ENCODE results near the gene TMSB10.

The TMSB10 gene

DNA sequence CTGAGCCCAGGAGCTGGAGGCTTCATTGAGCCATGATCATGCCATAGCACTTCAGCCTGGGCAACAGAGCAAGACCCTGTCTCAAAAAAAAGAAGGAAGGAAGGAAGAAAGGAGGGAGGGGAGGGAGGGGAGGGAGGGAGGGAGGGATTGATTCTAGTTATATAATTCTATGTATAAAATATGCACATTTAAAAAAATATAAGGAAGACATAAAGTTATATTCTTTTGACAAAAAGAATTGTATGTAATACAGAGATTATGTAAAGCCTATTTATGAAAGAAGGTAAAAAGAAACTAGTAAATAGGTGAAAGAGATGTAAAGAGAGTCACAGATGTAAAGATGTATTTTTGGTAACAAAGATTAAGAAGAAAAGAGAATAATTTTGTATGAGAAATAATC lies 17.6 kb downstream of the TMSB10 start:
- no peaks in the 10 kb centered on the region for H3K9me3 Mint-ChIP-seq
- peak overlapping the region; percentile 39 for H3K27ac Mint-ChIP-seq
- peaks cover 9% of the 10 kb centered on the region for H3K27me3 Mint-ChIP-seq
- intact Hi-C loops (cut with micrococcal nuclease): no loop called here
- peaks cover 57% of the 10 kb centered on the region for H3K4me1 Mint-ChIP-seq (ENCODE audit: low read depth)
- H3K4me3 Mint-ChIP-seq: no peak overlapping the region
- H3K36me3 Mint-ChIP-seq (ENCODE audit: low read depth): no peaks in the 10 kb centered on the region

DNA sequence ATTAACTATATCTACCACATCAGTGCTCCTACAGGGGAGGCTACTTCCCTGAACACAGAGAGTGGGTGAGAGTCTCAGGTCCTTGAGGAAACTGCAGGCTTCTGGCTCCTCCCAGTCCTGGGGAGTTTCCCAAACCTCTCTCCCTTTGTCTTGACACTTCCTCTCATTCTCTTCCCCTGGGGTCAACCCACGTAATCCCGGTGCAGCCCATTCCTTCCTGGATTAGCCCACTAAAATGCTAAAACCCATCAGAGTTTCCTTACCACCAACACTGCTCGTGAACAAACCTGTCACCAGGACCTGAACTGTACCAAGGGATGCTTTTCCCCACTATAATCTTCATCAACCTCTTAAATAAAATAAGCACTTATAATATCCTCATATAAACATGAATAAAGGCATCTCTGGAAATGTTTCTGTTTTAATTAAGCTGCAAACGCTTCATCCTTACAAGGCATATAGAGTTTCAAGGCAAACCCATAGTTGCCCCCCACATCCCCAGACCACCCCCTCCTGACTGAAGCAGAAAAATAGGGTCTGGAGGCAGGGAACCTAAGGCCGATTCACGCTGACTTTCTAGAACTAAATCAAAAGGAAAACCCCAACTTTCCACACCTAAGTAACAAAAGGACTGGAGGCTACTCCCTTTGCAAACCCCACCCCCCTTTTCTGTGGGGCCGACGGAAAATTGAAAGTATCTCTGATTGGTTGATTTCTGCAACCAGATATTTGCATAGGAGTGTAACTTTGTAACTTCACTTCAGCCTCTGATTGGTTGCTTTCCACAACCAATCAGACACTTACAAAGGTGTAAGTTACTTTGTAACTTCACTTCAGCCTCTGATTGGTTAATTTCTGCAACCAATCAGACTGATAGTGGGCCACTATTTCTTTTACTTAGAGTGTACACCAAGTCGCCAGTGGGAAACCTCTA lies 19.0 kb downstream of the TMSB10 start:
- Mint-ChIP-seq H3K36me3 (ENCODE audit: low read depth) (no peaks in the 10 kb centered on the region), H3K9me3 (no peaks in the 10 kb centered on the region), H3K27me3 (peaks cover 9% of the 10 kb centered on the region), H3K4me3 (peak overlapping the region; percentile 27), H3K27ac (peak overlapping the region; percentile 68), H3K4me1 (ENCODE audit: low read depth) (peaks cover 47% of the 10 kb centered on the region)
- intact Hi-C loops (cut with micrococcal nuclease): loop anchor here (1.0 to 5.0 kb wide), 4 partner anchors 16 to 429 kb away; partner anchors contain the start of gene KCMF1

DNA sequence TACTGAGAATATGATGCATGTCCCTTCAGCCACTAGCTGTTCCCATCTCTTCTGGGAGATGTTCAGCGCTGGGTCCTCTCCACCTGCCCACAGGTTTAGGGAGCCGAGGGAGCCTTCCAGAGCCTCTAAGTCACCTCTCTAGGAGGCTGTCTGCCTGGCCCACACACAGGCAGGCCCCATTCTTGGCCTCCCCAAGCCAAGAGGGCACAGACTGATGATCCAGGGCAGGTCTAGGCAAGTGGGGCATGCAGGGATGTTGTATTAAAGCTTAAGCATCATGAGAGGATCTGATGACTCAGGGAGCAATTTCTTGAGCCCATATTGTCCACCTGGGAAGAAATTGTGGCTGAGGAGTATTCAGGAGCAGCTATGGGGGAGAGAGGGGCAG lies 19.9 kb downstream of the TMSB10 start:
- H3K4me3 Mint-ChIP-seq: no peak overlapping the region
- peaks cover 9% of the 10 kb centered on the region for H3K27me3 Mint-ChIP-seq
- H3K4me1 Mint-ChIP-seq (ENCODE audit: low read depth): peaks cover 38% of the 10 kb centered on the region
- no peaks in the 10 kb centered on the region for H3K36me3 Mint-ChIP-seq (ENCODE audit: low read depth)
- peak overlapping the region; percentile 68 for H3K27ac Mint-ChIP-seq
- intact Hi-C loops (cut with micrococcal nuclease): loop anchor here (1.0 to 5.0 kb wide), 4 partner anchors 17 to 430 kb away; partner anchors contain the start of gene KCMF1
- H3K9me3 Mint-ChIP-seq: no peaks in the 10 kb centered on the region

DNA sequence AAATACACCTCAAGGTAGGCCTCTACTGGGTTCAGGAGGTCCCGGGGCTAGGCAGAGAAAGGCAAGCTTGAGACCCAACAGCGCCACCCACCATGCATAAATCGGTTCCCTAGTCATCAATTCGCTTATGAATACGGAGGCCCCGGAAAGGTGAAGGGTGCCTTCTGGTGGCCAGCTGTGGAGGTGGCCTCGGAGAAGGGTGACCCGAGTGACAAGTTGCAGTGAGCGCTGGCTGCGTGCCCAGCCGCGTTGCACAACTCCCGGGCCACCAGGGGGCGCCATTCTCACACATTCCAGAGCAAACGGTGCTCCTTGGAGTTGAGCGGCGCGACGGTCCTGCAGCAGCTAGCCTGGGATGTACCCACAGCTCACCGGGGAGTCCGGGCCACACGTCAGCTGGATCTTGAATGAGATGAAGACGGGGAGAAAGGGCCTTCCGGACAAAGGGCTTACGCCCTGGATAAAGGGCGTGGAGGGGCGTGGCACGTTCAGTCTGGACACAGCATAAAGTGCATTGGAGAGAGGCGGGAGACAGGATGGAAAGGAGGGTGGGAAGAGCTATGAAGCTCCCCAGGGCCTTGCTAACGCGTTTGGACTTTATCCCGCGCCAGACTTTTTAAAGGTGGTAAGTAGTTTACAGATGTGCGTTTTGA lies 20.4 kb downstream of the TMSB10 start:
- H3K4me3 Mint-ChIP-seq: peak overlapping the region; percentile 50
- intact Hi-C loops (cut with micrococcal nuclease): loop anchor here (1.0 to 5.0 kb wide), 5 partner anchors 18 to 431 kb away; partner anchors contain the start of gene KCMF1
- peaks cover 9% of the 10 kb centered on the region for H3K27me3 Mint-ChIP-seq
- peaks cover 34% of the 10 kb centered on the region for H3K4me1 Mint-ChIP-seq (ENCODE audit: low read depth)
- H3K27ac Mint-ChIP-seq: peak overlapping the region; percentile 68
- H3K36me3 Mint-ChIP-seq (ENCODE audit: low read depth): no peaks in the 10 kb centered on the region
- no peaks in the 10 kb centered on the region for H3K9me3 Mint-ChIP-seq

DNA sequence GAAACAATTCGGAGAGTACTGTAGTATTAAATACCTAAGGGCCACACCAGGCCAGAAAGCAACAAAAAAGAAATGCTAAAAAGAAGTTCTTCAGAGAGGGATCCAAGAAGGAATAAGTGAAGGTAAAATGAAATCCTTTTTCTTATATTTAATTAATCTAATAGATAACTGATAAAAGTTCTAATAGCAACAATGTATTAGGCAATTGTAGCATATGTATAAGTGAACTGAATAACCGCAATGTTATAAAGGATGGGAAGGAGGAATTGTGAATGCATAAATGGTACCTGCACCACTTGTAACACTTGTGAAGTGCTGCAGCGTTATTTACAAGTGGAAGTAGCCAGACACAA lies 21.8 kb downstream of the TMSB10 start:
- H3K4me1 Mint-ChIP-seq (ENCODE audit: low read depth): peaks cover 34% of the 10 kb centered on the region
- intact Hi-C loops (cut with micrococcal nuclease): loop anchor here (1.0 to 5.0 kb wide), 3 partner anchors 45 to 372 kb away; partner anchors contain the start of gene KCMF1

DNA sequence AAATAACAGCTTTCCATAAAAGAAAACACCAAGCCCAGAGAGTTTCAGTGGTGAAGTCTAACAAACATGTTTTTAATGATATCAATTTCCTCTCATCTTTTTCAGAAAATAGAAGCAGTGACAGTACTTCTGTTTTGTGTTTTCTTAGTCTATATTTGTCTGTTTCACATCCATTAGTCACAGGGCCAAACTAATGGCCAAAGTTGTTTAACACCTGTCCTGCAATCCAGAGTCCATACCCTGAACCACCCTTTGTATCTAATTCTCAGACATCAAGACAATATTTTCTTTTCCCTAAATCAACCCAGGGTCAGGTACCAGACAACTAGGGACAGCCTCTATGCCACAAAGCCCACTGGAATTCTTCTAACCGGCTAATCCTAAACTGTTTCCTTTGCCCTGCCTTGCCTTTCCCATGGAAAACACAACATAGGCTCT lies 25.9 kb downstream of the TMSB10 start:
- Mint-ChIP-seq H3K27ac (no peak overlapping the region), H3K27me3 (peaks cover 5% of the 10 kb centered on the region), H3K9me3 (no peaks in the 10 kb centered on the region), H3K4me1 (ENCODE audit: low read depth) (peaks cover 9% of the 10 kb centered on the region), H3K36me3 (ENCODE audit: low read depth) (no peaks in the 10 kb centered on the region), H3K4me3 (no peak overlapping the region)
- intact Hi-C loops (cut with micrococcal nuclease): no loop called here

More for the DNA sequence above, 21.8 kb downstream of the TMSB10 start:
- H3K4me3 Mint-ChIP-seq: no peak overlapping the region
- H3K27me3 Mint-ChIP-seq: peaks cover 9% of the 10 kb centered on the region
- H3K27ac Mint-ChIP-seq: no peak overlapping the region
- no peaks in the 10 kb centered on the region for H3K36me3 Mint-ChIP-seq (ENCODE audit: low read depth)
- no peaks in the 10 kb centered on the region for H3K9me3 Mint-ChIP-seq

DNA sequence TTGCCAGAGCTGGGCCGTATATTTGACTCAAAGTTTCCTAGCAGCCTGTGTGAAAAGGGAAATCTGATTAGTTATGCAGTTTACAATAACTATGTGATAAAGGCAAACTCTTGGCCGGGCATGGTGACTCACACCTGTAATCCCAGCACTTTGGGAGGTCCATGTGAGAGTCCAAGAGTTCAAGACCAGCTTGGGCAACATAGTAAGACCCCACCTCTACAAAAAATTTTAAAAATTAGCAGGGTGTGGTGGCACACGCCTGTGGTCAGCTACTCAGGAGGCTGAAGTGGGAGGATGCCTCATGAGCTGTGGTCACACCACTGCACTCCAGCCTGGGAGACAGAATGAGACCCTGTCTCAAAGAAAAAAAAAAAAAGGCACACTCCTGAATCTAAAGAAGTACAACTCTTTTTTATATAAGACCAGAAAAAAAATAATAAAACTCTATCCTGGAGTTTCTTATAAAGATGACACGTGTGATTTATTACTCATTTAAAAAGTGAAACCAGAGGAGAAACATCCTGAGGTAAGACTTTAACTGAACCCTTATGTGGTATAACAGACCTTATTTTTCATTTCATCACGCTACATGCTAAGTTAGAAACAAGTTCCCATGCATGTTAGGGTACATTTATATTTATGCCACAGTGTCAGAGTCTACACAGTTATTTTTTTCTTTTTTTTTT lies 32.9 kb downstream of the TMSB10 start:
- no peak overlapping the region for H3K27ac Mint-ChIP-seq
- intact Hi-C loops (cut with micrococcal nuclease): no loop called here
- H3K4me1 Mint-ChIP-seq (ENCODE audit: low read depth): peaks cover 33% of the 10 kb centered on the region
- H3K4me3 Mint-ChIP-seq: no peak overlapping the region
- no peaks in the 10 kb centered on the region for H3K36me3 Mint-ChIP-seq (ENCODE audit: low read depth)
- no peaks in the 10 kb centered on the region for H3K9me3 Mint-ChIP-seq
- no peaks in the 10 kb centered on the region for H3K27me3 Mint-ChIP-seq

DNA sequence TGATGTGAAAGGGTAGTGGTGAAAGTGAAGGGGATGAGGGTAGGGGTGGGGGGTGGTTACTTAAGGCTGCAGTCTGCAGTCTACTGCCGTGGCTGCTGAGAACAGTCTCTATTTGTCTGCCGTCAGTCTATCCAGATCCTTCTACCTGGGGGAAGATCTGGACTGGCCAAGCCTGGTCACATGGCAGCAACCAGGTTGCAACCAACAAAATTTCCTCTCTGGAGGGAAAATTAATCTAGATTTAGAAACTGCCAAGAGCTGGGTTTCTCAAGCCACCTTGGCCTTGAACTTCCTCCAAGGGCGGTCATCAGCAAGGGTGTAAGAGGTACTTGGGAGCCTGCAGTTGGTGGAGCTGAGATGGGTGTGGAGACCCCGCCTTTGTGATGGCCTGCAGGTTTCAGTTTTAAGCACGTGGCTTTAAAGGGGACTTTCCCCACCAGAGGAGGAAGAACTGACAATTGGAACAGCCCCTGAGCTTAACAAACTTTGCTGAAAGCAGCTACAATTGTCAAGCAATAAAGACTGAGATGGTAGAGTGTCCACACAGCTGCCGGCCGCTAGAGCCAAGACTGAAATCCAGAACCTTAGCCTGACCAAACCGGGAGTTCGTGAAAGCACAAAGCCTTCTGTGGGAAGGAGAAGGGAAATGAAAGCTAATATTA lies 34.1 kb downstream of the TMSB10 start:
- peaks cover 45% of the 10 kb centered on the region for H3K4me1 Mint-ChIP-seq (ENCODE audit: low read depth)
- intact Hi-C loops (cut with micrococcal nuclease): no loop called here
- H3K36me3 Mint-ChIP-seq (ENCODE audit: low read depth): no peaks in the 10 kb centered on the region
- H3K9me3 Mint-ChIP-seq: no peaks in the 10 kb centered on the region
- peak overlapping the region; percentile 87 for H3K27ac Mint-ChIP-seq
- H3K4me3 Mint-ChIP-seq: peak overlapping the region; percentile 58
- no peaks in the 10 kb centered on the region for H3K27me3 Mint-ChIP-seq

DNA sequence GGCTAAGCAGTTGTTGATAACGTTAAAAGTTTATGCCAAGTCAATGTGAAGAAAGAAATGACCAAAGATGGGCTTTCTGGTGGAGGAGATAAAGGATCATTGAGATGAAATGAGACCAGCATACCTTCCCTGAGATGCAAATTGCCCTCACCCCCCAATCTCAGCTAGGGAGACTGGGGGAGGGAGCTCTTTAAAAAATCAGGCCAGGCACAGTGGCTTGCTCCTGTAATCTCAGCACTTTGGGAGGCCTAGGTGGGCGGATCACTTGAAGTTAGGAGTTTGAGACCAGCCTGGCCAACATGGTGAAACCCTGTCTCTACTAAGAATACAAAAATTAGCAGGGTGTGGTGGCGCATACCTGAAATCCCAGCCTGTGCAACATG lies 34.6 kb downstream of the TMSB10 start:
- intact Hi-C loops (cut with micrococcal nuclease): no loop called here
- no peaks in the 10 kb centered on the region for H3K27me3 Mint-ChIP-seq
- H3K36me3 Mint-ChIP-seq (ENCODE audit: low read depth): no peaks in the 10 kb centered on the region
- H3K27ac Mint-ChIP-seq: peak overlapping the region; percentile 87
- peak overlapping the region; percentile 58 for H3K4me3 Mint-ChIP-seq
- peaks cover 50% of the 10 kb centered on the region for H3K4me1 Mint-ChIP-seq (ENCODE audit: low read depth)
- H3K9me3 Mint-ChIP-seq: no peaks in the 10 kb centered on the region

DNA sequence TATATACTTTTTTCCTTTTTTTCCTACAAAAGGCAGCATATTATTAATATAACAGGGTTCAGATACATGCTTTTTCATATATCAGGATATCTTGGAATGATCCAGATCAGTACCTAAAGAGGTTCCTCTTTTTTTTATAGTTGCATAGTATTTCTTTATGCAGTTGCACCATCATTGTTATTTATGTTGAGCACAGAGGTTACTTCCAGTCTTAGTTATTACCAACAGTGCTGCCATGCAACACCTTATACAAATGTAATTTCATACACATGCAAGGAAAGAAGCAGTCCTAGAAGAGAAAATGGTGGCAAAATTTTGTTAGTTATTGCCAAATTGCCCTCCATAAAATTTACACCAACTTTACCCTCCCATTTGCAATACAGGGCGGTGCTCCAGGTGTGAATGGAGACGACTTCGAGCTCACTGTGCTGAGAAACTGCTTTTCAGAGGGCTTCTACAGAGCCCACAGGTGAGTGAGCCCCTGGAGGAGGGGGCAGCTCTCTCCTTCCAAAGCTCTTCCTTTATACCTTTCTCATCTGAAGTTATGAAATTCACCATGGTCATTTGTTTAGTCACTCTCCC lies 35.5 kb downstream of the TMSB10 start:
- peak overlapping the region; percentile 43 for H3K27ac Mint-ChIP-seq

DNA sequence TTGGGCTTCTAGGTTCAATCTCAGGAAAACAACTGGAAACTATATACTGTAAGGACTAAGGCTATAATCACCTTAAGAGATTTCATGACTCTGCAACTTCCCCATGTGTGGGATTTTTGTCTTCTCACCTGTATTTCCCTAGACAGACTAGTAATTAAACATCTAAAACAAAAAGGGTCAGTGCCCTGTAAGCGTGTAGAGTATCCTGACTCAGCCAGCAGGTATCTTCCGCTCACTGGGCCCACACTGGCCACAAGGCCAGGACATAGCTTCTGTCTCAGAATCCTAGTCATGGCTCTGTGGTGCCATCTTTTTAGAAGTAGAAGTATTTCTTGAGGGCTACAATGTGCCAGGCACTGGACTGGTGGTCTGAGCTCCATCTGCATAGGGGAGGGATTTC lies 36.7 kb downstream of the TMSB10 start:
- Mint-ChIP-seq H3K27ac (peak overlapping the region; percentile 37), H3K36me3 (ENCODE audit: low read depth) (no peaks in the 10 kb centered on the region), H3K4me3 (no peak overlapping the region), H3K9me3 (no peaks in the 10 kb centered on the region), H3K27me3 (no peaks in the 10 kb centered on the region), H3K4me1 (ENCODE audit: low read depth) (peaks cover 69% of the 10 kb centered on the region)
- intact Hi-C loops (cut with micrococcal nuclease): no loop called here

More for the DNA sequence above, 35.5 kb downstream of the TMSB10 start:
- no peak overlapping the region for H3K4me3 Mint-ChIP-seq
- H3K27me3 Mint-ChIP-seq: no peaks in the 10 kb centered on the region
- H3K9me3 Mint-ChIP-seq: no peaks in the 10 kb centered on the region
- peaks cover 58% of the 10 kb centered on the region for H3K4me1 Mint-ChIP-seq (ENCODE audit: low read depth)
- intact Hi-C loops (cut with micrococcal nuclease): no loop called here
- no peaks in the 10 kb centered on the region for H3K36me3 Mint-ChIP-seq (ENCODE audit: low read depth)

DNA sequence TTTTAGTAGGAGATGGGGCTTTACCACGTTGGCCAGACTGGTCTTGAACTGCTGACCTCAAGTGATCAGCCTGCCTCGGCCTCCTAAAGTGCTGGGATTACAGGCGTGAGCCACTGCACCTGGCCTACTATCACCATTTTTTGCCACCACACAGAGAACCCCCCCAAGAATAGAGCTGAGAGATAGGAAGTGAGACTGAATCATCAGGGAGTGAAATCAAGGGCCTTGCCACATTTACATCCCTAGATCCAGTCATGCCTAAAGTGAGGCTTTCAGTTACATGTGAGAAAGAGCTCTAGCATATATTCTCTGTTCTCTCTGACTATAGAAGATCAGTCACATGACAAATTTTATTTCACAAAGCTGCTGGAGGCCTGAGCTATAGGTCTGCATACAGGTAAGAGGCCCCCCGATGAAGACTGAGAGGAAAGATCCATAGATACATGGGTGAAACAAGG lies 37.5 kb downstream of the TMSB10 start:
- H3K9me3 Mint-ChIP-seq: no peaks in the 10 kb centered on the region
- H3K27ac Mint-ChIP-seq: no peak overlapping the region
- intact Hi-C loops (cut with micrococcal nuclease): no loop called here
- no peaks in the 10 kb centered on the region for H3K36me3 Mint-ChIP-seq (ENCODE audit: low read depth)
- H3K27me3 Mint-ChIP-seq: no peaks in the 10 kb centered on the region
- H3K4me3 Mint-ChIP-seq: no peak overlapping the region
- H3K4me1 Mint-ChIP-seq (ENCODE audit: low read depth): peaks cover 69% of the 10 kb centered on the region

DNA sequence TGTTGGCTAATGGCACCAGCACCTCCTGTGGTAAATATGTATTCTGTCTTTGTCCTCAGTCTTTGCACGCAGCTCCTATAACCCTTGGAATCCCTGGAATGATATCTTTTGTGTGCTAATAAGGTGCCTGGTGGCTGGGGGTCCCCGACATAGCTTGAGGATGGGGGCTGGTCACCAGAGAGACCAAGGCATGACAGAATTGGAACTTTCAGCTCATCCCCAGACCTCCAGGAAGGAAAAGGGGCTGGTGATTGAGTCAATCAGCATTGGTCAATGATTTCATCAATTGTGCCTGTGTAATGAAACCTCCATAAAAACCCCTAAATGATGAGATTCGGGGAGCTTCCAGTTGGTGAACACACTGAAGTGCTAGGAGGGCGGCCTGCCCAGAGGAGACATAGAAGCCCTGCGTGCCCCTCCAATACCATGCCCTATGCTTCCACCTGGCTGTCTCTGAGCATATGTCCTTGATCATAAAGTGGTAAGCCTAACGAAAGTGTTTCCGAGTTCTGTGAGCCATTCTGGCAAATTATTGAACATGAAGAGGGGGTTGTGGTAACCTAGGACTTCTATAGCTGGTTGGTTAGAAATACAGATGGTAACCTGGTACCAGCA lies 38.9 kb downstream of the TMSB10 start:
- Mint-ChIP-seq H3K27me3 (no peaks in the 10 kb centered on the region), H3K4me1 (ENCODE audit: low read depth) (peaks cover 64% of the 10 kb centered on the region), H3K9me3 (no peaks in the 10 kb centered on the region), H3K27ac (no peak overlapping the region), H3K4me3 (no peak overlapping the region), H3K36me3 (ENCODE audit: low read depth) (no peaks in the 10 kb centered on the region)
- intact Hi-C loops (cut with micrococcal nuclease): no loop called here

All from dendritic cell treated with granulocyte-macrophage colony-stimulating factor and Interleukin-4, amounts not matched to agents 40 ng/mL and 50 ng/mL, for 4 days (primary cell).